Urothelium cell line (cell line): ENCODE data around the gene GADD45GIP1.
A peak's percentile ranks its signal among the peaks of the same experiment; 100 is the strongest.
"Not testable (repeated sequence)": the region's sequence is repeated elsewhere in the genome, so short reads cannot be mapped to it uniquely, and the experiment has no call there.

Source experiments
- DNase-seq: peaks from one replicate; pipeline ENCODE4 v3.0.0; 2011; ENCODE audit warnings: low spot score, mixed read lengths
- FAIRE-seq: peaks from 2 replicates; lab custom pipeline; 2011; peaks lifted over from hg19 to GRCh38; lab: Jason Lieb, UNC

The GADD45GIP1 gene

DNA sequence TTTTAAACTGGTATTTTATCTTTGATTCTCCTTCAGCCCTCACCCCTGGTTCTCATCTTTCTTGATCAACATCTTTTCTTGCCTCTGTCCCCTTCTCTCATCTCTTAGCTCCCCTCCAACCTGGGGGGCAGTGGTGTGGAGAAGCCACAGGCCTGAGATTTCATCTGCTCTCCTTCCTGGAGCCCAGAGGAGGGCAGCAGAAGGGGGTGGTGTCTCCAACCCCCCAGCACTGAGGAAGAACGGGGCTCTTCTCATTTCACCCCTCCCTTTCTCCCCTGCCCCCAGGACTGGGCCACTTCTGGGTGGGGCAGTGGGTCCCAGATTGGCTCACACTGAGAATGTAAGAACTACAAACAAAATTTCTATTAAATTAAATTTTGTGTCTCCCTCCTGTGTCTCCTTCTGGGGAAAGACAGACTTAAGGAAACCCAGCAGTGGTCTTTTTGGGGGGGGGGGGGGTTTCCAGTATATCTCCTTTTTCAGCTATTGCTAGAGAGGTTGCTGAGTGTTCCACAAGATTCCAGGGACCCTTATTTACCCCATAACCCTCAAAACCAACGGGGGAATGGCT lies 12.8 kb downstream of the GADD45GIP1 start:
- FAIRE-seq = no peak
- no peak for DNase-seq

DNA sequence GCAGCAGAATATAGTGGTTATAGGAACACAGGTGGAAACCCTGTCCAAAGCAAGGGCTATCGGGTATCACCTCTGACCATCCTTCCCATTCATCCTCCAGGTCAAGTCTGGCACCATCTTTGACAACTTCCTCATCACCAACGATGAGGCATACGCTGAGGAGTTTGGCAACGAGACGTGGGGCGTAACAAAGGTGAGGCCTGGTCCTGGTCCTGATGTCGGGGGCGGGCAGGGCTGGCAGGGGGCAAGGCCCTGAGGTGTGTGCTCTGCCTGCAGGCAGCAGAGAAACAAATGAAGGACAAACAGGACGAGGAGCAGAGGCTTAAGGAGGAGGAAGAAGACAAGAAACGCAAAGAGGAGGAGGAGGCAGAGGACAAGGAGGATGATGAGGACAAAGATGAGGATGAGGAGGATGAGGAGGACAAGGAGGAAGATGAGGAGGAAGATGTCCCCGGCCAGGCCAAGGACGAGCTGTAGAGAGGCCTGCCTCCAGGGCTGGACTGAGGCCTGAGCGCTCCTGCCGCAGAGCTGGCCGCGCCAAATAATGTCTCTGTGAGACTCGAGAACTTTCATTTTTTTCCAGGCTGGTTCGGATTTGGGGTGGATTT lies 13.5 kb downstream of the GADD45GIP1 start:
- DNase-seq = no peak
- FAIRE-seq = no peak

DNA sequence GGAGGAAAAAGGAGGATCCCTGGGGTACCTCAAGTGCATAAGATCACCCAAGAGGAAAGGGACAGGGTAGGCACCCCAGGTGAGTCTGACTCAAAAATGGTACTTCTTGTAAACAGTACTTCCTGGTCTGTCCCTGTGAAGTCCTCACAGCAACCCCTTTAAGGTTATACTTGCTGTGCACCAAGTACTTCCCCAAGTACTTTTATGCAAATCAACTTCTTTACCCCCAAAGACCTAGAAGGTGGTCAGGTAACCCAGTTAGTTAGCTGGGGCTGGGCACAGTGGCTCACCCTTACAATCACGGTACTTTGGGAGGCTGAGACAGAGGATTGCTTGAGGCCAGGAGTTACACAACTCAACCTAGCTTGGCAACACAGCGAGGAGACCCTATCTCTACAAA lies 16.1 kb downstream of the GADD45GIP1 start:
- FAIRE-seq (no peak), DNase-seq (no peak)

GRCh38 chr19:12939975-12940423 lies 17.0 kb downstream of the GADD45GIP1 start:
- DNase-seq (no peak), FAIRE-seq (no peak)

DNA sequence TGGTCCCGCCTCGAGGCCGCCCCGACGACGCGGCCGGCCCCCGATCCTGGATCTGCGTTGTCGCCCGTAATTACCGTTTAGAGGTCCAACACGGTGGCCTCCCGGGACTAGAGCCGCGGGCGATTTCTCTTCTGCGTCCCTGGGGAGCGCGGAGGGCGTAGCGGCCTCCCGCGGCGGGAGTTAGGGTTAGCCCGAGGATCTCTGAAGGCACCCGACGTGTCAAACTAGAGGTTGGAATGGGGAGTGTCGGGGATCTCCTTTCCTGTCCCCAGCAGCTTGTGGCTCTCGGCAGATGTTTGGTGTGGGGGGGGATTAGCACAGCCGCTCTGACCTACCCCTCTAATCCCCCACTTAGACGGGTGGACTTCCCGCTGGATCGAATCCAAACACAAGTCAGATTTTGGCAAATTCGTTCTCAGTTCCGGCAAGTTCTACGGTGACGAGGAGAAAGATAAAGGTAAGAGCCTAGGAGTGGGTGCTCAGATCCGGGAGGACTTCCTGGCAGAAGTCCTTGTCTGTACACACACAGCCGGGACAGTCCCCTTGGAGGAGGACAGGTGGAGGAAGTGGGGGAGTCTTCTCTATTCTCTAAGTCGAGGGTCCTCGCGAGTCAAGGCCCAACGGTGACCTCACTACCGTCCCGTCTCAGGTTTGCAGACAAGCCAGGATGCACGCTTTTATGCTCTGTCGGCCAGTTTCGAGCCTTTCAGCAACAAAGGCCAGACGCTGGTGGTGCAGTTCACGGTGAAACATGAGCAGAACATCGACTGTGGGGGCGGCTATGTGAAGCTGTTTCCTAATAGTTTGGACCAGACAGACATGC lies 18.0 kb downstream of the GADD45GIP1 start:
- DNase-seq = peak; percentile 21
- FAIRE-seq = no peak

GRCh38 chr19:12937927-12938778 lies 18.9 kb downstream of the GADD45GIP1 start, which contains the start of gene CALR:
Gene CALR (plus strand): TSS chr19:12938609. CDS start chr19:12938680, 71 bp downstream.
- FAIRE-seq = peak; percentile 50
- DNase-seq = peak; percentile 94

DNA sequence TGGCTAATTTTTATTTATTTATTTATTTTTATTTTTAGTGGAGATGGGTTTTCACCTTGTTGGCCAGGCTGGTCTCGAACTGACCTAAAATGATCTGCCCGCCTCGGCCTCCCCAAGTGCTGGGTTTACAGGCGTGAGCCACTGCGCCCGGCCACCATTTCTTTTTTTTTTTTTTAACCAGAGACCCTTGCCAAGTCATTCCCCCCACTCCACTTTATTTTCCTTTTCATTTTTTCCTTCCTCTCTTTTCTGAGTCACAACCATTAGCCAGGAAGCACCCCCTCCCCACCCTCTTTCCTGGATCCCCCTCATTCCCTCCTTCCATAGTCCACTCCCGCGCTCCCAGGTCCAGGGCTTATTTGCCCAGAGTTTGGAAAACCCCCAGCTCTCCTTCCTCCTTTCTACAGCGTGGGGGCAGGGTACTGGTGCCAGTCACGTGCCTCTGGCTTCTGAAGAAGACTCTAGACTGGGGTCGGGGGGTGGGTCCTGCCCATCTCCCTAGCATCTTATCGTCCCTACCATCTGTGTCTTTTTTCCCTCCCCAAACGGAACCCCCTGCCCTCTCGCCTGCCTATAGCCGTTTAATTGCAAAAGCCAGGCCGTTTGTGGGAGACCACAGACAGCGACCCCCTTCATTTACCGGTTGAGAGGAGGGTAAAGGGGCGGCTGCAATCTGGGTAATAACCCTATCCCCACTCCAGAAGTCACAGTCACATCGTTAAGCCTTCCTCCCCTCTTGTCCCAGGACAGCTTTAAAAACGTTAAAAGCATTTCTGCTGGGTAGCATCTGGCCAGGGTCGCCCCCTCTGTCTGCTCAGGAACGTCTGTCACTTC lies 19.7 kb downstream of the GADD45GIP1 start:
- DNase-seq (no peak), FAIRE-seq (no peak)

DNA sequence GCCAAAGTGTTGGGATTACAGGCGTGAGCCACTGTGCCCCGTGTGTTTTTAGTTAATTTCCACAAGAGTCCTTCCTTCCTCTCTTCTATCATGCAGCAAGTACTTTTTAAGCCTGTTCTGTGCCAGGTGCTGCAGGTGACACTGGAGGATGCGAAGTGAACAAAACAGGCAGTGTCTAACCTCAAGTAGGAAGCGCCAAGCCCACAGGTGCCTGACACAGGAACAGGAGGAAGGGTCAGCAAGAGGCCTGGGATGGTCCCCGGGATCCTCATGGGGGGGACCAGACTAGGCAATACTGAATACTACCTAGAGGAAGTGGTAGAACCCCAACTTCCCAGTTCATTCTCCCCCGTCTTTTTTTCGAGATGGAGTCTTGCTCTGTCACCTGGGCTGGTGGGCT lies 20.4 kb downstream of the GADD45GIP1 start:
- no peak for FAIRE-seq

DNA sequence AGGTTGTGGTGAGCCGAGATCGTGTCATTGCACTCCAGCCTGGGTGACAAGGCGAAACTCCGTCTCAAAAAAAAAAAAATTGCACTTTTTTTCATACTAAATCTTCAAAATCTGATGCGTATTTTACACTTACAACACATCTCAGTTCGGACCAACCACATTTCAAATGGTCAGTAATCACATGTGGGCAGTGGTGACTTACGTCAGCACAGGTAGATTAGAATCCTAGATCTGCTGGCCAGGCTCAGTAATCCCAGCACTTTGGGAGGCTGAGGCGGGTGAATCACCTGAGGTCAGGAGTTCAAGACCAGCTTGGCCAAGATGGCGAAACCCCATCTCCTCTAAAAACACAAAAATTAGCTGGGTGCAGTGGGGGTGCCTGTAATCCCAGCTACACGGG lies 22.0 kb downstream of the GADD45GIP1 start:
- DNase-seq (no peak), FAIRE-seq (no peak)

More for the DNA sequence above, 20.4 kb downstream of the GADD45GIP1 start:
- no peak for DNase-seq

DNA sequence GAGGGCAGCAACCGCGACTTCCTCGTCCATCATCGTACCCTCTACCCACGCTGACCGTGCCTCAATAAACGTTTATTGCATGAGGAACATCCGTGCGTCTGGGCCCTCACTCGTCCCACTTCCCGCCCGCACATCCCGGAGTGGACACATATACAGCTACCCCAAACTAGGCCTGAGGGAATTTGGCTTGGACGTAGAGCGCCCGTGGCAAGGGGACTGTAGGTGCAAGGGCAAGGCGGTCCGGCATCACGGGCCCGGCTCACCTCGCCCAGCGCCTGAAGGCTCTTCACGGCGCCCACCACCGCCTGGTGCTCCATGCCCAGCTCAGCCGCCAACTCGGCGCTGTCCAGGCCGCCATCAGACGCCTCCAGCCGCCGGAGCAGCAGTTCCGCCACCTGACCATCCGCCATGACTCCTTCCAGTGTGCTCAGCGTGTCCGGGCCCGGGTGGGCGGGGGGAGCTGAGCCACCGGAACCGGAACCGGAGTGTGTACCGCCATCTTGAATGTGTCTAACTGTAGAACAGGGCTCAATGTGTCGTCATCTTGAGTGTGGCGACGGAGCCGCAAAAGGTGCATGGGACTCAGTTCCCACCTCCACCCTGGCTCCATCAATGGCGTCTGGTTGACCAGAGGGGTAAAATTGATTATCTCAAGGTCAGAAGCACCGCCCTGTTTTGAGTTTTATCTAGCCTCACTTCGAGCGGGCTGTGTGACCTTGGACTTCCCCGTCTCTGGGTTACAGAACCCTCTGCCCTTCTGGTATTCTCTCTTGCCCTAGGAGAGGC lies 23.5 kb downstream of the GADD45GIP1 start, which contains the start of gene FARSA:
Gene FARSA (minus strand): TSS at position 425 of the 786 bp plus-strand sequence. CDS start 15 bp downstream, at position 410.
- FAIRE-seq (no peak), DNase-seq (peak; percentile 83)

- no peak for FAIRE-seq
- DNase-seq = no peak
These were observed 24.4 kb downstream of the GADD45GIP1 start for GRCh38 chr19:12932392-12933286.

- DNase-seq = no peak
- no peak for FAIRE-seq
These were observed 26.9 kb downstream of the GADD45GIP1 start for GRCh38 chr19:12930002-12930645.

DNA sequence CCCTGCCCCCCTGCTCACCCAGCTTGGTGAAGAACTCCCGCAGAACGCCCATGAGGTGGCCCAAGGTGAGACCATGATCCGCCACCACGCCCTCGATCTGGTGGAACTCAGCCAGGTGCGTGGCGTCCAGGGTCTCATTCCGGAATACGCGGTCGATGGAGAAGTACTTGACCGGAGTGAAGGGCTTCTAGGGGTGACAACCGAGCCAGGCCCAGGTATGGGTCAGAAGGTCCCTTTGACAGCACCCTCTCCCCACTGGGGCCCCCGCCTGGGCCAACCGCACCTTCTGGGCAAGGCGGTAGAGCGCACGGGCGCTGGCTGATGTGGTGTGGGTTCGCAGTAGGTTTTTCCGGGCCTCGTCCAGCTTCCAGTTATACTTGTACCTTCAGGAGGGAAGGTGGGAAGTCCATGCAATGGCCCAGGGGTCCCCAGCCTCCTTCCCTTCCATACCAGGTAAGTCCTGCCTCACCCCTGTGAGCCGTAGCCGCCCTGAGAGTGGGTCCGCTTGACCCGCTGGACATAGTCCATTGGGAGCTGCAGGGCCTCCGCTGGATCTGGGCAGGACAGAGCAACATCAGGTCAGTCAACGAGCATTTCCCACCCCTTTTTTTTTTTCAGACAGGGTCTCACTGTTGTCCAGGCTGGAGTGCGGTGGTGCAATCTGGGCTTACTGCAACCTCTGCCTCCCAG lies 32.3 kb downstream of the GADD45GIP1 start:
- FAIRE-seq (no peak), DNase-seq (no peak)

DNA sequence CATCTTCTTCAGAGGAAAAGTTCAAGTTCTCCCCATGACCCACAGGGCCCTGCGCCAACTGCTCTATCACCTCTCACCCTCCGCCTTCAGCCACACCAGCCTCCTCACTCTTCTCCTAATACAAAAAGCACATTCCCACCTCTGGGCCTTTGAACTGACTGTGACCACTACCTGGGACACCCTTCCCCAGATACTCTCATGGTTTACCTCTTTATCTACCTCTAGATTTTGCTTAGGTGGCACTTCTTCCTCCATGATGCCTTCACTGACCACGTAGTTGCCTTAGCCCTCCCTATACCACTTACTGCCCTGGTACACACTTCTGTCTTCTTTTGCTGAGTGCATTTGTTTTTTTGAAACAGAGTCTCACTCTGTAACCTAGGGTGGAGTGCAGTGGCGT lies 34.1 kb downstream of the GADD45GIP1 start:
- DNase-seq = no peak

DNA sequence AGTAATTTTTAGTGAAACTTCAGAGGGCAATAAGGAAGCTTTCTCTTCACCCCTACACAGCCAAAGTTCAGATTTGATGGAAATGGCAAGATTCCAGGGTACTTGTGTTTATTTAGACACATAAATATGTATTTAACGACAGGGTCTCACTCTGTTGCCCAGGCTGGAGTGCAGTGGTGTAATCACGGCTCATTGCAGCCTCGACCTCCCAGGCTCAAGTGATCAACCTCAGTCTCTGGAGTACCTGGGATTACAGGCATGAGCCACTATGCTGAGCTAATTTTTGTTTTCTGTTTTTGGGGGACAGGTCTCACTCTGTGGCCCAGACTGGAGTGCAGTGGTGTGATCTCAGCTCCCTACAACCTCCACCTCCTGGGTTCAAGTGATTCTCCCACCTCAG lies 36.0 kb downstream of the GADD45GIP1 start:
- DNase-seq (no peak), FAIRE-seq (no peak)

More for the DNA sequence above, 34.1 kb downstream of the GADD45GIP1 start:
- FAIRE-seq = no peak

DNA sequence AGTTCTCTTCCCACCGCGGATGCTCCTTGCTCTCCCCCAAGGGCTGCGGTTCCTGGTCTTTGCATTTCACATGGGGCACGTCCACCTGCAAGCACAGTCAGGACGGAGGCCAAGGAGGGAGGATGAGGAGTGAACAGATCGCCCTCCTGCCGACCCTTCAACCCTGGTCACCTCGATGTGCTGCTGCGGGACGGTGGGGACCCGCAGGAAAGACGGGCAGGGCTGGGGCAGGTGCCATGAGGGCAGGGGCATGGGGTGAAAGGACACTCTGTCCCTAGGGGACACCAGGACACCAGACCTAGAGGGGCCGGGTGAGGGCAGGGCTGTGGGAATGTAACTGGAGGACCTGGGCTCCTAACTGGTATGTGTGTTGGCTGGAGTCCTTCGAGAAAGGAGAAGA lies 38.8 kb downstream of the GADD45GIP1 start:
- FAIRE-seq (no peak), DNase-seq (no peak)

- not testable (repeated sequence) for DNase-seq, FAIRE-seq
These were observed 41.2 kb downstream of the GADD45GIP1 start for GRCh38 chr19:12915860-12916259.
